GM18502 (cell line): ENCODE results near the gene RWDD3.

Source experiments
- ATAC-seq: cut with Tn5 transposase; IDR thresholded peaks from one replicate; pipeline ENCODE4 v1.9.1; 2021; ENCODE audit warnings: mild to moderate bottlenecking; ENCODE audit not compliant: unreplicated experiment, poor library complexity

Gene RWDD3

GRCh38 chr1:95278173-95279006, 44.4 kb downstream of the RWDD3 start:
- ATAC-seq = peak; percentile 92

- no peak for ATAC-seq
Measured at GRCh38 chr1:95281781-95282517, 47.9 kb downstream of the RWDD3 start.

GRCh38 chr1:95282518-95282895, 48.5 kb downstream of the RWDD3 start:
- ATAC-seq = no peak

GRCh38 chr1:95284420-95284819, 50.4 kb downstream of the RWDD3 start:
- ATAC-seq = no peak

- ATAC-seq = no peak
Measured at GRCh38 chr1:95286479-95286878, 52.5 kb downstream of the RWDD3 start.

GRCh38 chr1:95287081-95287480, 53.1 kb downstream of the RWDD3 start:
- no peak for ATAC-seq

GRCh38 chr1:95287825-95288224, 53.8 kb downstream of the RWDD3 start:
- ATAC-seq = no peak
